Cardiac fibroblast (primary cell): ENCODE data around the gene ATP12A.

ENCODE experiments used
- DNase-seq, 2 donors: peaks; one replicate each; pipeline versions ENCODE4 v3.0.0 to v3.0.0-alpha.2; 2010; ENCODE audit warnings: low read depth in 2 of 2
- H3K4me3 ChIP-seq, 2 donors: replicated peaks in 1 of 2; 1 replicate in 1 of 2; 2 replicates in 1 of 2; pipeline ENCODE4 v1.5.1; 2011; ENCODE audit warnings: low read depth in 2 of 2, low read length in 2 of 2, mild to moderate bottlenecking in 2 of 2, moderate library complexity in 1 of 2
- TF ChIP-seq, protein P1 (sequence below): IDR thresholded peaks from one replicate; pipeline ENCODE4 v1.5.1; 2011; ENCODE audit warnings: low read depth, mild to moderate bottlenecking, low read length, inconsistent platforms

The ATP12A gene

DNA sequence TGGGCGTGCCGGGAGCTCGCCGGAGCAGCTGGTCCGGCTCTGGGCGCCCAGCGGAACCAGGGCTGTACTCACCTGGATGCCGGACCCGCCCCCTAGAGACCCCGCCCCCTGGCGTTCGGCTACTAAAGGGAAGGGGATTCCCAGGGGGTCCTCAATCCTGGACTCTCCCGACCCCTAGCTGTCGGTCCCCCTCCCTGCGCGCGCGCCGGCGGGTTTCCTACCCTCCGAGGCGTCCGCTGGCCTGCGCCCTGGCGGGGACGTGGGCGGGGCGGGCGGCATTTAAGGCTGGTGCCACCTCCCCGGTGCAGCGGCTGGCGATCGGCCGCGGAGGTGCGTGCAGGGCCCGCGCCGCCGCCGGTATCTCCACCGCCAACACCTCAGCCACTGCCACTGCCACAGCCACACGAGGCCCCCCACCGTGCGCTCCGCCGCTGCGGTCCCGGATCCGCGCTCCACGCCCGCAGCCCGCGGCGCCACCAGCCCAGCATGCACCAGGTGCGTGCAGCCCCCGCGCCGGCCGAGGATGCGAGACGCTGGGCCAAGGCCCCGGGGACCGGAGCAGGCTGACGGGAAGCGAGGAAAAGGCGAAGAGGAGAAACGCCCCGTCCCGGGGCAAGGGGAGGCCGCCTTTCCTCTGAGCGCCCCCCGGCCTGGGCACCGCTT, at the start of gene ATP12A:
ATP12A (plus strand) TSS at position 151 of the 663 bp plus-strand sequence; CDS start at position 487, 336 bp downstream.
- TF ChIP-seq, protein P1, sequence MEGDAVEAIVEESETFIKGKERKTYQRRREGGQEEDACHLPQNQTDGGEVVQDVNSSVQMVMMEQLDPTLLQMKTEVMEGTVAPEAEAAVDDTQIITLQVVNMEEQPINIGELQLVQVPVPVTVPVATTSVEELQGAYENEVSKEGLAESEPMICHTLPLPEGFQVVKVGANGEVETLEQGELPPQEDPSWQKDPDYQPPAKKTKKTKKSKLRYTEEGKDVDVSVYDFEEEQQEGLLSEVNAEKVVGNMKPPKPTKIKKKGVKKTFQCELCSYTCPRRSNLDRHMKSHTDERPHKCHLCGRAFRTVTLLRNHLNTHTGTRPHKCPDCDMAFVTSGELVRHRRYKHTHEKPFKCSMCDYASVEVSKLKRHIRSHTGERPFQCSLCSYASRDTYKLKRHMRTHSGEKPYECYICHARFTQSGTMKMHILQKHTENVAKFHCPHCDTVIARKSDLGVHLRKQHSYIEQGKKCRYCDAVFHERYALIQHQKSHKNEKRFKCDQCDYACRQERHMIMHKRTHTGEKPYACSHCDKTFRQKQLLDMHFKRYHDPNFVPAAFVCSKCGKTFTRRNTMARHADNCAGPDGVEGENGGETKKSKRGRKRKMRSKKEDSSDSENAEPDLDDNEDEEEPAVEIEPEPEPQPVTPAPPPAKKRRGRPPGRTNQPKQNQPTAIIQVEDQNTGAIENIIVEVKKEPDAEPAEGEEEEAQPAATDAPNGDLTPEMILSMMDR: no peak
- no peak for DNase-seq
- no peak within 1 kb of the TSS for H3K4me3 ChIP-seq

DNA sequence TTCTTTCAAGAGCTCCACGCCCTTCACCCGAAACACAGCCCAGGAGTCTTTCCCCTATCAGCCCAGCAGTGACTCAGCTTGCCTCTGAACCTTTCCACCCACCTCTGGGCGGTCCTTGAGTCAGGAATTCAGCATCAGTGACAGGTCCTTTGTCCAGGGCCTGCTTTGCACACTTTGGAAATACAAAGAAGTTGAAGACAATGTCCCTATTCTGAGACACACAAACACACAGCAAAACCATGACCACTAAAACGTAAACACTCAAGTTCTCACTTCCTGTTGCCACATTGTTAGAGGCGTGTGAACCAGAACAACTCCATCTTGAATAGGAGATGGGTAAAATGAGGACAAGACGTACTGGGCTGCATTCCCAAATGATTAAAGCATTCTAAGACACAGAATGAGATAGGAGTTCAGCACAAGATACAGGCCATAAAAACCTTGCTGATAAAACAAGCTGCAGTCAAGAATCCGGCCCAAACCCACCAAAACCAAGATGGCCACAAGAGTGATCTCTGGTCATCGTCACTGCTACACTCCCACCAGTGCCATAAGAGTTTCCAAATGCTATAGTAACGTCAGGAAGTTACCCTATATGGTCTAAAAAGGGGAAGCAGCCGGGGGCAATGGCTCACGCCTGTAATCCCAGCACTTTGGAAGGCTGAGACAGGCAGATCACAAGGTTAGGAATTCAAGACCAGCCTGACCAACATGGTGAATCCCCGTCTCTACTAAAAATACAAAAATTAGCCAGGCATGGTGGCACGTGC, 49.2 kb upstream of the ATP12A start:
- no peak overlapping the region for H3K4me3 ChIP-seq
- DNase-seq: peak; percentile 52 to 55
- TF ChIP-seq, protein P1: no peak

DNA sequence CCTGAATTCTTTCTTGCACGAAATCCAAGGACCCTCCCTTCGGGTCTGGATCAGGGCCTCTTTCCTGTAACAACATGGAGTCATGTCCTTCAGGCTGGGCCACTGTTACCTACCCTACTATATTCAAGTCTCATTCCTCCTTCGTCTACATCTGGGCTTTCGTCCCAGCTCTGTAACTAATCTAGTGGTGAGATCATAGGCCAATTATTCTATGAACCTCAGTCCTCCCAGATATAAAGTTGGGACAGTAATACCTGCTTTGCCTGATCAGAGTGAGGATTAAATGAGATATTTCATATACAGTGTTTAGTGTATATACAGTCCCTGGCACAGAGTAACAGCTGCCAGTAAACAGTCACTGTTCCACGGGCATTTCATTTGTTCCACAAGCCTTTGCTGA, 48.3 kb upstream of the ATP12A start:
- DNase-seq: no peak
- H3K4me3 ChIP-seq: no peak overlapping the region
- TF ChIP-seq, protein P1: no peak

DNA sequence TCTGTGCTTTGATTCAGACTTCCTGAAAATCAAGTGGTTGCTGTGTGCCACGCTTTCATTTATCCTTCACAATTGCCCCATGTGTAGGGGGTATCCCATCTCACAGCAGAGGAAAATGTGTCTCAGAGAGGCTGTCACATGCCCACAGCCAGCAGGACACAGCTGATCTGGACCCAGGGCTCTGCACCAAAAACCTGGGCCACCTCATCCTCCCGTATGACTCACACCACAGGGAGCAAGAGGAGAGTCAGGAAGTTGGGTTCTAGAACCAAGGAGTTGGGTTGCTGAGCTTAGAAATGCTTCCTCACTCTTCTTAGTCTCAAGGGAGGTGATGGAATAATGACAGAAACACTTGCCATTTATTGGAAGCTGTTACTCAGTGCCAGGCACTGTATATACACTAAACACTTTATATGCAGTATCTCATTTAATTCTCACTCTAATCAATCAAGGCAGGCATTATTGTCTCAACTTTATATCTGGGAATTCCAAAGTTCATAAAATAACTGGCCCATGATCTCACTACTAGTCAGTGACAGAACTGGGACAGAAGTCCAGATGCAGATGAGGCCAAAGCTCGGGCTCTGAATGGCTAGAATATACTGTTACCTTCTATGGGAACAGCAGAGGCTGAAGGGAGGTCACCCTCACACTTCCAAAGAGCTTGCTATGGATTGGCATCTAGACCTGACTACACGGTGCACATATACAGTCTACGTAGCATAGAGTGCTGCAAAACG, 47.7 kb upstream of the ATP12A start:
- TF ChIP-seq, protein P1: no peak
- peak in 1 of 2 donors; percentile 18 for DNase-seq
- no peak overlapping the region for H3K4me3 ChIP-seq

DNA sequence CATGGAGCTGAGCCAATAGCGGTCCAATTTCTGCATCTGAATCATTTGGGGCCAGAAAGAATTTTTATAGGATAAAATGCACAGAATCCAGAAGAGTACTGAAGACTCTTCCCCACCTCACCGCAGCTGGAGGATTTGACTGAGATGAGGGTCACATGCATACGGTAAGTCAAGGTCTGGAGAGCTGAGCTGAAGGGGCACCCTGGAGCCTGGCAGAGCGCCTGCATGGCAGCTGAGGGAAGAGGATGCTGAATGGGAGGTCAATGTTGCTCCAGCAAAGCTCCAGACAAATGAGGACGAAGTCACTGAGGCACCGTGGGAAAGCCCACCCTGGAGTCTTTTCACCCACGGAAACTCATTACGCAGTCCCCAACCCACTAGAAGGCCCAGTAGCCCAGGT, 43.4 kb upstream of the ATP12A start:
- no peak for DNase-seq
- H3K4me3 ChIP-seq: no peak overlapping the region
- TF ChIP-seq, protein P1: no peak

DNA sequence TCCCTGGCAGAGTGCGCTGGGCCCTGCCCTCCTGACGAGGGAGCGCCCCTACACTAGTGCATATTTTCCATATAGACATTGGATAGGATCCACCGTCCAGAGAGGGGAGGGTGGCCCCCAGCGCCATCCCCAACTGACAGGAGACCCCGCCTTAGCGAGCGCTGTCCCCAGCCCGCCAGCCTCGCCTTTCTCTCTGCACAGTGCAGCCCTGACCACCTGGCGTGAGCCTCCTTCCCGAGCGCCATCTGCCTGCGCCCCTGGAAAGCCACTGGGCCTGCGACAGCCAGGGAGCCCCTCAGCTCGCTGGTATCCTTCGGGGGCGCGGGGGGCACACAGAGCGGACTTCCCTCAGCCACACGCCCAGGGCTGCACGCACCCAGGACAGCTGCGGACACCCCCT, 42.1 kb upstream of the ATP12A start:
- DNase-seq: no peak
- TF ChIP-seq, protein P1: no peak
- H3K4me3 ChIP-seq: no peak overlapping the region
